SU-DHL-6 (cell line): ENCODE data around the gene PPP1R3D.

Experiments used
- CTCF ChIP-seq: fragments of 200-600 bp; sonication (generic); IDR thresholded peaks from one replicate; pipeline ENCODE4 v1.5.1; 2017; ENCODE audit warnings: antibody characterized with exemption, mild to moderate bottlenecking, low read length, moderate library complexity; ENCODE audit not compliant: insufficient read depth, poor library complexity, severe bottlenecking
- EZH2phosphoT487 ChIP-seq: fragments of 200-600 bp; sonication (generic), shearing (Covaris generic); conservative IDR thresholded peaks from 2 replicates; pipeline ENCODE4 v1.6.1; 2018; ENCODE audit warnings: mild to moderate bottlenecking, antibody characterized with exemption, low read length, moderate library complexity, mixed read lengths

DNA sequence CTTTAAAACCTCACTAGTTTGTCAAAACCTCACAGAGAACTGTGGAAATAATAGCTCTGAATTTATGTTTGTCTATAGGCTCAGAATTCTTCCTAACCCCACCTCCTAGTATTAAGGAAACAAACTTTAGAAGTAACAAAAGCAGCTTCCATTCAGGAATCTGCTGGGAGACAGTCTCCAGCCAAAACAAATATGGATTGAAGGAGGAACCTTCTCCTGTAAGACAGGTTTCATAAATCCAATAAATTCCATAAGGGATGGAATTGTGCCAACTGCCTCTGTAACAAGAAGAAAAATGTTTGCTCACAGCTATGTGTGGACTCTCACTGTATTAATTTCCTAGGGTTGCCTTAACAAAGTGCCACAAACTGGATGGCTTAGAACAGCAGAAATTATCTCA, 14.2 kb downstream of the PPP1R3D start:
- TF ChIP-seq CTCF (no peak), EZH2phosphoT487 (no peak)
